Hepatocyte (in vitro differentiated cells): ENCODE results near the gene CDH1. TPM values are rescaled to one million over a fixed set of nuclear protein-coding genes. Genes with fewer than 3 reads are reported as not detected.
A peak's percentile ranks its signal among the peaks of the same experiment; 100 is the strongest.

ENCODE experiments used
- DNase-seq: peaks from one replicate; pipeline ENCODE4 v3.0.0-alpha.2; 2016; ENCODE audit warnings: low spot score
- H2AFZ ChIP-seq: fragments of 200-600 bp; sonication (generic); 2 replicates; pipeline ENCODE4 v1.6.0; 2016; ENCODE audit warnings: antibody characterized with exemption, mild to moderate bottlenecking
- H3K27ac ChIP-seq: fragments of 200-600 bp; sonication (generic); 2 replicates; pipeline ENCODE4 v1.5.1; 2016; ENCODE audit warnings: mild to moderate bottlenecking
- H3K27me3 ChIP-seq: fragments of 200-600 bp; sonication (generic); 2 replicates; pipeline ENCODE4 v1.6.1; 2016
- H3K36me3 ChIP-seq: fragments of 200-600 bp; sonication (generic); replicated peaks from 2 replicates; pipeline ENCODE4 v1.5.1; 2016; ENCODE audit warnings: low read depth; ENCODE audit not compliant: insufficient read depth
- H3K4me1 ChIP-seq: fragments of 200-600 bp; sonication (generic); 2 replicates; pipeline ENCODE4 v1.5.1; 2016; ENCODE audit warnings: mild to moderate bottlenecking, moderate library complexity; ENCODE audit not compliant: insufficient read depth
- H3K4me2 ChIP-seq: fragments of 200-600 bp; sonication (generic); 2 replicates; pipeline ENCODE4 v1.6.0; 2016
- H3K4me3 ChIP-seq: fragments of 200-600 bp; sonication (generic); 2 replicates; pipeline ENCODE4 v1.5.1; 2016; ENCODE audit warnings: mild to moderate bottlenecking
- H3K79me2 ChIP-seq: fragments of 200-600 bp; sonication (generic); 2 replicates; pipeline ENCODE4 v1.6.0; 2017; ENCODE audit warnings: mild to moderate bottlenecking
- H3K9me2 ChIP-seq: fragments of 200-600 bp; sonication (generic); replicated peaks from 2 replicates; pipeline ENCODE4 v1.6.0; 2017; ENCODE audit warnings: mild to moderate bottlenecking; ENCODE audit not compliant: insufficient read depth
- H3K9me3 ChIP-seq: fragments of 200-600 bp; sonication (generic); 2 replicates; pipeline ENCODE4 v1.5.1; 2016; ENCODE audit warnings: low read depth, mild to moderate bottlenecking
- H4K20me1 ChIP-seq: fragments of 200-600 bp; sonication (generic); 2 replicates; pipeline ENCODE4 v1.6.0; 2016; ENCODE audit warnings: mild to moderate bottlenecking; ENCODE audit not compliant: insufficient read depth, poor library complexity, severe bottlenecking
- CTCF ChIP-seq: fragments of 200-600 bp; sonication (generic); IDR thresholded peaks from 2 replicates; pipeline ENCODE4 v1.5.1; 2016; ENCODE audit warnings: antibody characterized with exemption, mild to moderate bottlenecking; ENCODE audit not compliant: poor library complexity
- EZH2 ChIP-seq: fragments of 200-600 bp; sonication (generic); IDR thresholded peaks from 2 replicates; pipeline ENCODE4 v1.6.1; 2016; ENCODE audit warnings: antibody characterized with exemption, mild to moderate bottlenecking, borderline replicate concordance
- EZH2phosphoT487 ChIP-seq: fragments of 200-600 bp; sonication (generic); IDR thresholded peaks from one replicate; pipeline ENCODE4 v1.6.1; 2018; ENCODE audit warnings: antibody characterized with exemption, mild to moderate bottlenecking, low read depth, moderate library complexity; ENCODE audit not compliant: unreplicated experiment, severe bottlenecking
- WGBS: methylation state at CpG from one replicate; pipeline ENCODE4 v1.1.6; 2016; ENCODE audit warnings: low lambda C conversion rate; ENCODE audit errors: missing lambda C conversion rate; 5-methylcytosine and 5-hydroxymethylcytosine counted together
- polyA plus RNA-seq: library from polyadenylated mRNA; unstranded; fragments of >200 nt; fragmentation: Nextera tagmentation; extraction: Ambion mirVana; gene quantifications from 2 replicates; pipeline ENCODE4 v1.2.1, GENCODE V29; 2016
- total RNA-seq: library from RNA; depleted of rRNA; stranded (reverse); fragments of >200 nt; gene quantifications from 2 replicates; pipeline ENCODE4 v1.2.3, GENCODE V29; 2014

Gene CDH1
- total and polyA plus RNA-seq, 2 experiments from 2014 or later, result 131 to 190 TPM

GRCh38 chr16:68779891-68780290 lies 42.8 kb downstream of the CDH1 start:
- peaks cover 69% of the 10 kb centered on the region for H3K79me2 ChIP-seq
- TF ChIP-seq CTCF (no peak), EZH2 (no peak), EZH2phosphoT487 (no peak)
- DNase-seq, result no peak
- H2AFZ ChIP-seq, result no peak overlapping the region
- H4K20me1 ChIP-seq, result peaks cover 13% of the 10 kb centered on the region
- H3K4me3 ChIP-seq, result no peak overlapping the region
- H3K36me3 ChIP-seq, result no peaks in the 10 kb centered on the region
- H3K9me2 ChIP-seq, result no peaks in the 10 kb centered on the region
- H3K4me2 ChIP-seq, result no peak overlapping the region
- no peaks in the 10 kb centered on the region for H3K27me3 ChIP-seq
- 80% methylated on average over 4 of the region's 4 CpGs for WGBS
- H3K27ac ChIP-seq, result peak overlapping the region; percentile 64
- peaks cover 25% of the 10 kb centered on the region for H3K4me1 ChIP-seq
- no peaks in the 10 kb centered on the region for H3K9me3 ChIP-seq

GRCh38 chr16:68781784-68782183 lies 44.7 kb downstream of the CDH1 start:
- Histone ChIP-seq H3K36me3 (no peaks in the 10 kb centered on the region), H3K4me2 (no peak overlapping the region), H3K4me1 (peaks cover 23% of the 10 kb centered on the region), H3K27ac (no peak overlapping the region), H2AFZ (no peak overlapping the region), H3K9me3 (no peaks in the 10 kb centered on the region), H3K4me3 (no peak overlapping the region), H3K9me2 (no peaks in the 10 kb centered on the region), H3K79me2 (peaks cover 74% of the 10 kb centered on the region), H3K27me3 (no peaks in the 10 kb centered on the region), H4K20me1 (peaks cover 13% of the 10 kb centered on the region)
- no peak for DNase-seq
- TF ChIP-seq EZH2phosphoT487, result no peak
- TF ChIP-seq EZH2, result no peak
- TF ChIP-seq CTCF, result no peak
- WGBS, result 79% methylated on average over 1 of the region's 1 CpG

- 95% methylated on average over 16 of the region's 16 CpGs for WGBS
- H3K27me3 ChIP-seq, result no peaks in the 10 kb centered on the region
- no peaks in the 10 kb centered on the region for H3K36me3 ChIP-seq
- H2AFZ ChIP-seq, result no peak overlapping the region
- peaks cover 13% of the 10 kb centered on the region for H4K20me1 ChIP-seq
- no peak overlapping the region for H3K4me2 ChIP-seq
- peaks cover 25% of the 10 kb centered on the region for H3K4me1 ChIP-seq
- H3K79me2 ChIP-seq, result peaks cover 74% of the 10 kb centered on the region
- no peak overlapping the region for H3K27ac ChIP-seq
- no peak for TF ChIP-seq EZH2
- no peak for TF ChIP-seq CTCF
- no peak for TF ChIP-seq EZH2phosphoT487
- no peak overlapping the region for H3K4me3 ChIP-seq
- H3K9me3 ChIP-seq, result no peaks in the 10 kb centered on the region
- H3K9me2 ChIP-seq, result no peaks in the 10 kb centered on the region
- no peak for DNase-seq
Observed at GRCh38 chr16:68782198-68783174, 45.4 kb downstream of the CDH1 start.
